Measurements from ENCODE around the gene C2orf66. TPM values are rescaled to one million over a fixed set of nuclear protein-coding genes. Genes with fewer than 3 reads are reported as not detected.

C2orf66 gene
- 0.13 and 0.32 TPM in 2 replicates for total RNA-seq

DNA sequence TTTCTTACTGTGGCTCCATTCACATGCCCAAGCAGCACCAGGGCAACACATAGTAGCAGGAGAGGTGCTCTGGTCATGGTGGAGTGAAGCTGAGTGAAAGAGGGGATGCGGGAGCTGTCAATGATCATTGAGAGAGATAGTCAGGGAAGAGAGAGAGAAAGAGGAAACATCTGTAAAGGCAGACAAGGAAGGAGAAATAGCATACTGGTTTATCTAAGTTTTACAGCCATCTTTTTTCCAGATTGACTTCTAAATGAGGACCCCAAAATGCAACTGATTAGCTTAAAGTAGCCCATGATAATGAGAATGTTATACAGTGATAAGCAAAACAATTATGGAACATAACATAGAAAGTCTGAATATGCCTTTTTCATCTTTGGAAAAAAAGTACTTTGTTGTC is at the start of gene C2orf66:
Gene C2orf66 (minus strand): TSS at position 96 of the 400 bp plus-strand sequence. CDS start 19 bp downstream, at position 77.

Small RNAs within 50 kb of the gene (small RNA-seq; reads per million reads assigned to genes)
- gene AC012486.1, result not detected

Other genes starting within 250 kb of the C2orf66 start
- gene HECW2, start 215.8 kb downstream of the C2orf66 start, total RNA-seq, result 6.8 and 54.7 TPM in 2 replicates
- 4.3 and 5.4 TPM in 2 replicates for gene CCDC150, start 169.6 kb downstream of the C2orf66 start, total RNA-seq
- gene GTF3C3, start 9.7 kb downstream of the C2orf66 start, total RNA-seq, result 47.0 and 58.7 TPM in 2 replicates
- 11.2 and 12.9 TPM in 2 replicates for gene PGAP1, start 117.4 kb upstream of the C2orf66 start, total RNA-seq